ENCODE results near the gene NKD1. TPM values are rescaled to one million over a fixed set of nuclear protein-coding genes. Genes with fewer than 3 reads are reported as not detected.

NKD1 gene
- total and polyA plus RNA-seq, 9 donors: 2.5 to 72.1 (median 12.7) TPM

- WGBS, 3 donors: 40 to 57% (median 50%) methylated on average over 3 of the region's 3 CpGs
- Histone ChIP-seq H3K36me3 (no peaks in the 10 kb centered on the region), H3K27ac (no peak overlapping the region), H3K27me3 (no peaks in the 10 kb centered on the region), H3K4me3 (no peak overlapping the region), H3K4me1 (ENCODE audit: insufficient read depth) (peaks cover 19% of the 10 kb centered on the region), H3K9me3 (no peaks in the 10 kb centered on the region)
- DNase-seq: no peak
- TF ChIP-seq CTCF (IDR thresholded peaks at IDR 0.05): no peak
- TF ChIP-seq EP300 (IDR thresholded peaks at IDR 0.05): no peak
- TF ChIP-seq POLR2A (IDR thresholded peaks at IDR 0.05): no peak
- intact Hi-C loops (cut with DNase I): no loop called here
Measured at GRCh38 chr16:50607051-50607431, 58.8 kb downstream of the NKD1 start.

- Histone ChIP-seq H3K4me3 (no peak overlapping the region), H3K27me3 (no peaks in the 10 kb centered on the region), H3K27ac (no peak overlapping the region), H3K36me3 (no peaks in the 10 kb centered on the region), H3K4me1 (ENCODE audit: insufficient read depth) (peaks cover 22% of the 10 kb centered on the region), H3K9me3 (no peaks in the 10 kb centered on the region)
- intact Hi-C loops (cut with DNase I): no loop called here
- TF ChIP-seq POLR2A (IDR thresholded peaks at IDR 0.05) (no peak), CTCF (IDR thresholded peaks at IDR 0.05) (no peak), EP300 (IDR thresholded peaks at IDR 0.05) (no peak)
- 60 to 65% (median 61%) methylated on average over 4 of the region's 4 CpGs for WGBS, 3 donors
- no peak for DNase-seq
Measured at GRCh38 chr16:50607447-50607846, 59.3 kb downstream of the NKD1 start.

- H3K4me1 ChIP-seq (ENCODE audit: insufficient read depth): peaks cover 20% of the 10 kb centered on the region
Measured at GRCh38 chr16:50607970-50608557, 59.9 kb downstream of the NKD1 start.

GRCh38 chr16:50609049-50609448 lies 60.9 kb downstream of the NKD1 start:
- intact Hi-C loops (cut with DNase I): no loop called here
- WGBS, 3 donors: 91 to 92% (median 91%) methylated on average over 7 of the region's 7 CpGs
- no peak overlapping the region for H3K4me3 ChIP-seq
- H3K27ac ChIP-seq: no peak overlapping the region
- DNase-seq: no peak
- H3K9me3 ChIP-seq: no peaks in the 10 kb centered on the region
- TF ChIP-seq CTCF (IDR thresholded peaks at IDR 0.05): no peak
- TF ChIP-seq POLR2A (IDR thresholded peaks at IDR 0.05): no peak
- TF ChIP-seq EP300 (IDR thresholded peaks at IDR 0.05): no peak
- no peaks in the 10 kb centered on the region for H3K27me3 ChIP-seq
- H3K36me3 ChIP-seq: no peaks in the 10 kb centered on the region
- H3K4me1 ChIP-seq (ENCODE audit: insufficient read depth): peaks cover 15% of the 10 kb centered on the region

More at GRCh38 chr16:50607970-50608557, 59.9 kb downstream of the NKD1 start:
- Histone ChIP-seq H3K9me3 (no peaks in the 10 kb centered on the region), H3K27me3 (no peaks in the 10 kb centered on the region), H3K27ac (no peak overlapping the region), H3K4me3 (no peak overlapping the region), H3K36me3 (no peaks in the 10 kb centered on the region)
- WGBS, 3 donors: 94 to 96% (median 96%) methylated on average over 14 of the region's 14 CpGs
- intact Hi-C loops (cut with DNase I): no loop called here
- no peak for TF ChIP-seq EP300 (IDR thresholded peaks at IDR 0.05)
- TF ChIP-seq POLR2A (IDR thresholded peaks at IDR 0.05): no peak
- no peak for TF ChIP-seq CTCF (IDR thresholded peaks at IDR 0.05)
- DNase-seq: no peak
